HEK293 (cell line): Measurements from ENCODE around the gene SURF1.

Experiments
- BCL11B ChIP-seq: fragments of 450-650 bp; formaldehyde crosslinking; IDR thresholded peaks from 2 replicates; pipeline ENCODE4 v1.5.1; 2016; ENCODE audit warnings: low read depth, missing biosample characterization, missing genetic modification characterization
- EGR2 ChIP-seq: fragments of 450-650 bp; formaldehyde crosslinking; IDR thresholded peaks from 2 replicates; pipeline ENCODE4 v1.5.1; 2016; ENCODE audit warnings: low read depth, missing biosample characterization, missing genetic modification characterization
- GLI4 ChIP-seq: fragments of 450-650 bp; formaldehyde crosslinking; IDR thresholded peaks from 2 replicates; pipeline ENCODE4 v1.5.1; 2016; ENCODE audit warnings: missing biosample characterization, missing genetic modification characterization
- GLIS2 ChIP-seq: fragments of 450-650 bp; formaldehyde crosslinking; IDR thresholded peaks from 2 replicates; pipeline ENCODE4 v1.5.1; 2016; ENCODE audit warnings: missing biosample characterization, missing genetic modification characterization
- HOXC10 ChIP-seq: sonication (generic); formaldehyde crosslinking; IDR thresholded peaks from 2 replicates; pipeline ENCODE4 v1.8.1; 2023; ENCODE audit warnings: mild to moderate bottlenecking, missing genetic modification reagents
- KLF8 ChIP-seq: fragments of 450-650 bp; formaldehyde crosslinking; IDR thresholded peaks from 2 replicates; pipeline ENCODE4 v1.5.1; 2016; ENCODE audit warnings: missing biosample characterization, missing genetic modification characterization
- KLF9 ChIP-seq: fragments of 450-650 bp; formaldehyde crosslinking; IDR thresholded peaks from 2 replicates; pipeline ENCODE4 v1.5.1; 2016; ENCODE audit warnings: missing biosample characterization, missing genetic modification characterization, low read depth
- SCRT1 ChIP-seq: fragments of 450-650 bp; formaldehyde crosslinking; IDR thresholded peaks from 2 replicates; pipeline ENCODE4 v1.5.1; 2016; ENCODE audit warnings: missing biosample characterization, missing genetic modification characterization, borderline replicate concordance
- SP7 ChIP-seq: fragments of 450-650 bp; formaldehyde crosslinking; IDR thresholded peaks from 2 replicates; pipeline ENCODE4 v1.5.1; 2016; ENCODE audit warnings: missing biosample characterization, missing genetic modification characterization
- ZBTB1 ChIP-seq: fragments of 450-650 bp; formaldehyde crosslinking; IDR thresholded peaks from 2 replicates; pipeline ENCODE4 v1.5.1; 2016; ENCODE audit warnings: missing biosample characterization, missing genetic modification characterization
- ZBTB48 ChIP-seq: fragments of 450-650 bp; formaldehyde crosslinking; IDR thresholded peaks from 2 replicates; pipeline ENCODE4 v1.5.1; 2016; ENCODE audit warnings: missing biosample characterization, missing genetic modification characterization
- ZFHX2 ChIP-seq: fragments of 450-650 bp; formaldehyde crosslinking; conservative IDR thresholded peaks from 2 replicates; pipeline ENCODE4 v1.5.1; 2016; ENCODE audit warnings: missing biosample characterization, missing genetic modification characterization
- ZFP69B ChIP-seq: fragments of 450-650 bp; formaldehyde crosslinking; IDR thresholded peaks from 2 replicates; pipeline ENCODE4 v1.5.1; 2016; ENCODE audit warnings: missing biosample characterization, missing genetic modification characterization
- ZNF112 ChIP-seq: fragments of 450-650 bp; formaldehyde crosslinking; IDR thresholded peaks from 2 replicates; pipeline ENCODE4 v1.5.0; 2017; ENCODE audit warnings: missing biosample characterization, missing genetic modification characterization
- ZNF140 ChIP-seq: fragments of 450-650 bp; formaldehyde crosslinking; IDR thresholded peaks from 2 replicates; pipeline ENCODE4 v1.5.1; 2016; ENCODE audit warnings: missing biosample characterization, missing genetic modification characterization
- ZNF155 ChIP-seq: fragments of 450-650 bp; formaldehyde crosslinking; IDR thresholded peaks from 2 replicates; pipeline ENCODE4 v1.5.1; 2016; ENCODE audit warnings: missing biosample characterization, missing genetic modification characterization
- ZNF223 ChIP-seq: fragments of 450-650 bp; formaldehyde crosslinking; IDR thresholded peaks from 2 replicates; pipeline ENCODE4 v1.5.1; 2016; ENCODE audit warnings: missing biosample characterization, missing genetic modification characterization
- ZNF24 ChIP-seq: fragments of 450-650 bp; formaldehyde crosslinking; IDR thresholded peaks from 2 replicates; pipeline ENCODE4 v1.5.1; 2016; ENCODE audit warnings: missing biosample characterization, missing genetic modification characterization
- ZNF335 ChIP-seq: fragments of 450-650 bp; formaldehyde crosslinking; conservative IDR thresholded peaks from 2 replicates; pipeline ENCODE4 v1.5.1; 2016; ENCODE audit warnings: missing biosample characterization, missing genetic modification characterization
- ZNF341 ChIP-seq: fragments of 450-650 bp; formaldehyde crosslinking; IDR thresholded peaks from 2 replicates; pipeline ENCODE4; 2016; ENCODE audit warnings: low read depth, missing biosample characterization, missing genetic modification characterization
- ZNF416 ChIP-seq: fragments of 450-650 bp; formaldehyde crosslinking; IDR thresholded peaks from 2 replicates; pipeline ENCODE4 v1.5.1; 2016; ENCODE audit warnings: missing biosample characterization, missing genetic modification characterization
- ZNF423 ChIP-seq: fragments of 450-650 bp; formaldehyde crosslinking; IDR thresholded peaks from 2 replicates; pipeline ENCODE4 v1.5.1; 2016; ENCODE audit warnings: missing biosample characterization, missing genetic modification characterization
- ZNF555 ChIP-seq: fragments of 450-650 bp; formaldehyde crosslinking; conservative IDR thresholded peaks from 2 replicates; pipeline ENCODE4 v1.5.1; 2017; ENCODE audit warnings: missing biosample characterization, mild to moderate bottlenecking, missing genetic modification characterization, inconsistent platforms
- ZNF621 ChIP-seq: fragments of 450-650 bp; formaldehyde crosslinking; IDR thresholded peaks from 2 replicates; pipeline ENCODE4 v1.5.1; 2017; ENCODE audit warnings: missing biosample characterization, missing genetic modification characterization
- ZNF76 ChIP-seq: fragments of 450-650 bp; formaldehyde crosslinking; IDR thresholded peaks from 2 replicates; pipeline ENCODE4; 2016; ENCODE audit warnings: low read depth, missing biosample characterization, missing genetic modification characterization, borderline replicate concordance
- ZNF830 ChIP-seq: fragments of 450-650 bp; IDR thresholded peaks from 2 replicates; pipeline ENCODE4 v1.5.0; 2018; ENCODE audit warnings: missing biosample characterization, missing genetic modification characterization, low read depth, mild to moderate bottlenecking, moderate library complexity
- ZXDB ChIP-seq: fragments of 450-650 bp; formaldehyde crosslinking; IDR thresholded peaks from 2 replicates; pipeline ENCODE4 v1.5.1; 2016; ENCODE audit warnings: missing biosample characterization, missing genetic modification characterization
- TF ChIP-seq, protein P1 (sequence below): fragments of 450-650 bp; formaldehyde crosslinking; IDR thresholded peaks from 2 replicates; pipeline ENCODE4 v1.5.0; 2017; ENCODE audit warnings: missing biosample characterization, missing genetic modification characterization, borderline replicate concordance
- TF ChIP-seq, protein P2 (sequence below): fragments of 450-650 bp; formaldehyde crosslinking; IDR thresholded peaks from 2 replicates; pipeline ENCODE4 v1.5.1; 2016; ENCODE audit warnings: missing biosample characterization, missing genetic modification characterization
- TF ChIP-seq, protein P3 (sequence below): fragments of 450-650 bp; formaldehyde crosslinking; IDR thresholded peaks from 2 replicates; pipeline ENCODE4 v1.5.1; 2017; ENCODE audit warnings: missing biosample characterization, missing genetic modification characterization
- TF ChIP-seq, protein P4 (sequence below): fragments of 450-650 bp; formaldehyde crosslinking; IDR thresholded peaks from 2 replicates; pipeline ENCODE4 v1.5.1; 2016; ENCODE audit warnings: missing biosample characterization, missing genetic modification characterization
- TF ChIP-seq, protein P5 (sequence below): fragments of 450-650 bp; formaldehyde crosslinking; IDR thresholded peaks from 2 replicates; pipeline ENCODE4 v1.5.1; 2016; ENCODE audit warnings: missing biosample characterization, missing genetic modification characterization
- TF ChIP-seq, protein P6 (sequence below): fragments of 450-650 bp; formaldehyde crosslinking; IDR thresholded peaks from 2 replicates; pipeline ENCODE4 v1.5.1; 2016; ENCODE audit warnings: missing biosample characterization, missing genetic modification characterization

Gene SURF1

DNA sequence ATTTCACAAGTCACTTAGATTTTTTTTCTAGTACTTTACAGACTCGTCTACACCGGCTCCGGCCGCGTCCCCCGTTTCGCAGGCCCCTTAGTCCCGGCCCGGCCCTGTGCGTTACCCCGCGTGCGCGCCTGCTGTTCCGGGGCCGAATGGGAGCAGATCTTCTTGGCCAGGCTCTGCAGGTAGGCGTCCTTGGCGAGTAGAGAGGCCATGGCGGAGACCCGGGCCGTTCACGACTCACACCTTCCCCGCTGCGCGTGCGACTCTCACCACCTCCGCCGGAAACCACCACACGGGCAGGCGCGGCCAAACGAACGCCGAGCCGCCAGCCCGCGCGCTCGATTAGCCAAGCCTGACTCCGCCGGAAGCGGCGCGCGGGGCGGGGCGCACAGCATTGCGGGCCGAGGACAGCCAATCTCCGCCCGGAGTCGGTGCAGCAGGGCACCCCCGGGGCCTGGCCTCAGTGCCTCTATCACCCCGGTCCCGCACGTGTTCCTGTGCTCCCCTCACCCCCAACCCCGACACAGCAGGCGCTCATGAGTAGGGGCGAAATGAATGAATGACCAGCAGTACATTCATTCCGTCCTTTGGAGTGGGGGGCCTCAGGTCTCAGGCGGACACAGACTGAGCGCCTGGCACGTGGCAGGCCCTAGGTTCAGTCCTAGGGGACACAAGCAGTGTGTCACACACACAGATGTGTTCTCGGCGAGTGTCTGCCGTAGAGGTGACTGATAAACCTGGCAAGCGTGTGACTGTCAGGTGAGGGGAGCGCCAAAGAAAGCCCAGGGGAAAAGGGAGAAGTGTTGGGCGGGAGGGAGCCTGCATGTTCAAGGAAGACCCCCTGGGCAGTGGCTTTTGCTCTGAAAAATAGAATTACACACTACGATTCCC is 20.1 kb downstream of the SURF1 start, which contains the start of gene SURF6 (continued):
- TF ChIP-seq ZNF341 (tag by site-specific recombination) (no peak; the same call in 1 of the 2 replicates), ZNF140 (no peak), ZNF76 (tag by site-specific recombination) (peak; percentile 80; the same call in 1 of the 2 replicates), ZNF335 (peak; percentile 85), ZNF621 (no peak), ZNF223 (tag by site-specific recombination) (no peak), ZNF830 (tag by site-specific recombination) (no peak), ZNF416 (tag by site-specific recombination) (no peak), ZNF112 (tag by site-specific recombination) (no peak), SCRT1 (tag by site-specific recombination) (no peak), KLF9 (peak; percentile 80), ZNF24 (tag by site-specific recombination) (peak; percentile 93), ZFP69B (tag by site-specific recombination) (peak; percentile 88), ZBTB48 (tag by site-specific recombination) (no peak; the same call in 1 of the 2 replicates), ZFHX2 (tag by site-specific recombination) (peak; percentile 67), ZNF423 (tag by site-specific recombination) (peak; percentile 73; the same call in 1 of the 2 replicates), ZNF555 (tag by site-specific recombination) (no peak), GLIS2 (tag by site-specific recombination) (peak; percentile 95), KLF8 (tag by site-specific recombination) (peak; percentile 90; the same call in 1 of the 2 replicates), EGR2 (tag by site-specific recombination) (peak; percentile 74), HOXC10 (CRISPR knock-in tag) (no peak), ZXDB (tag by site-specific recombination) (peak; percentile 96), ZNF155 (no peak), BCL11B (peak; percentile 58; the same call in 1 of the 2 replicates), GLI4 (tag by site-specific recombination) (no peak), SP7 (tag by site-specific recombination) (peak; percentile 91), ZBTB1 (peak; percentile 84)
- TF ChIP-seq, protein P1, sequence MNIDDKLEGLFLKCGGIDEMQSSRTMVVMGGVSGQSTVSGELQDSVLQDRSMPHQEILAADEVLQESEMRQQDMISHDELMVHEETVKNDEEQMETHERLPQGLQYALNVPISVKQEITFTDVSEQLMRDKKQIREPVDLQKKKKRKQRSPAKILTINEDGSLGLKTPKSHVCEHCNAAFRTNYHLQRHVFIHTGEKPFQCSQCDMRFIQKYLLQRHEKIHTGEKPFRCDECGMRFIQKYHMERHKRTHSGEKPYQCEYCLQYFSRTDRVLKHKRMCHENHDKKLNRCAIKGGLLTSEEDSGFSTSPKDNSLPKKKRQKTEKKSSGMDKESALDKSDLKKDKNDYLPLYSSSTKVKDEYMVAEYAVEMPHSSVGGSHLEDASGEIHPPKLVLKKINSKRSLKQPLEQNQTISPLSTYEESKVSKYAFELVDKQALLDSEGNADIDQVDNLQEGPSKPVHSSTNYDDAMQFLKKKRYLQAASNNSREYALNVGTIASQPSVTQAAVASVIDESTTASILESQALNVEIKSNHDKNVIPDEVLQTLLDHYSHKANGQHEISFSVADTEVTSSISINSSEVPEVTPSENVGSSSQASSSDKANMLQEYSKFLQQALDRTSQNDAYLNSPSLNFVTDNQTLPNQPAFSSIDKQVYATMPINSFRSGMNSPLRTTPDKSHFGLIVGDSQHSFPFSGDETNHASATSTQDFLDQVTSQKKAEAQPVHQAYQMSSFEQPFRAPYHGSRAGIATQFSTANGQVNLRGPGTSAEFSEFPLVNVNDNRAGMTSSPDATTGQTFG (tag by site-specific recombination): no peak
- TF ChIP-seq, protein P2, sequence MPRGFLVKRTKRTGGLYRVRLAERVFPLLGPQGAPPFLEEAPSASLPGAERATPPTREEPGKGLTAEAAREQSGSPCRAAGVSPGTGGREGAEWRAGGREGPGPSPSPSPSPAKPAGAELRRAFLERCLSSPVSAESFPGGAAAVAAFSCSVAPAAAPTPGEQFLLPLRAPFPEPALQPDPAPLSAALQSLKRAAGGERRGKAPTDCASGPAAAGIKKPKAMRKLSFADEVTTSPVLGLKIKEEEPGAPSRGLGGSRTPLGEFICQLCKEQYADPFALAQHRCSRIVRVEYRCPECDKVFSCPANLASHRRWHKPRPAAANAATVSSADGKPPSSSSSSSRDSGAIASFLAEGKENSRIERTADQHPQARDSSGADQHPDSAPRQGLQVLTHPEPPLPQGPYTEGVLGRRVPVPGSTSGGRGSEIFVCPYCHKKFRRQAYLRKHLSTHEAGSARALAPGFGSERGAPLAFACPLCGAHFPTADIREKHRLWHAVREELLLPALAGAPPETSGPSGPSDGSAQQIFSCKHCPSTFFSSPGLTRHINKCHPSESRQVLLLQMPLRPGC: peak; percentile 88; the same call in 1 of the 2 replicates
- TF ChIP-seq, protein P3, sequence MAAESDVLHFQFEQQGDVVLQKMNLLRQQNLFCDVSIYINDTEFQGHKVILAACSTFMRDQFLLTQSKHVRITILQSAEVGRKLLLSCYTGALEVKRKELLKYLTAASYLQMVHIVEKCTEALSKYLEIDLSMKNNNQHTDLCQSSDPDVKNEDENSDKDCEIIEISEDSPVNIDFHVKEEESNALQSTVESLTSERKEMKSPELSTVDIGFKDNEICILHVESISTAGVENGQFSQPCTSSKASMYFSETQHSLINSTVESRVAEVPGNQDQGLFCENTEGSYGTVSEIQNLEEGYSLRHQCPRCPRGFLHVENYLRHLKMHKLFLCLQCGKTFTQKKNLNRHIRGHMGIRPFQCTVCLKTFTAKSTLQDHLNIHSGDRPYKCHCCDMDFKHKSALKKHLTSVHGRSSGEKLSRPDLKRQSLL: peak; percentile 89
- TF ChIP-seq, protein P4, sequence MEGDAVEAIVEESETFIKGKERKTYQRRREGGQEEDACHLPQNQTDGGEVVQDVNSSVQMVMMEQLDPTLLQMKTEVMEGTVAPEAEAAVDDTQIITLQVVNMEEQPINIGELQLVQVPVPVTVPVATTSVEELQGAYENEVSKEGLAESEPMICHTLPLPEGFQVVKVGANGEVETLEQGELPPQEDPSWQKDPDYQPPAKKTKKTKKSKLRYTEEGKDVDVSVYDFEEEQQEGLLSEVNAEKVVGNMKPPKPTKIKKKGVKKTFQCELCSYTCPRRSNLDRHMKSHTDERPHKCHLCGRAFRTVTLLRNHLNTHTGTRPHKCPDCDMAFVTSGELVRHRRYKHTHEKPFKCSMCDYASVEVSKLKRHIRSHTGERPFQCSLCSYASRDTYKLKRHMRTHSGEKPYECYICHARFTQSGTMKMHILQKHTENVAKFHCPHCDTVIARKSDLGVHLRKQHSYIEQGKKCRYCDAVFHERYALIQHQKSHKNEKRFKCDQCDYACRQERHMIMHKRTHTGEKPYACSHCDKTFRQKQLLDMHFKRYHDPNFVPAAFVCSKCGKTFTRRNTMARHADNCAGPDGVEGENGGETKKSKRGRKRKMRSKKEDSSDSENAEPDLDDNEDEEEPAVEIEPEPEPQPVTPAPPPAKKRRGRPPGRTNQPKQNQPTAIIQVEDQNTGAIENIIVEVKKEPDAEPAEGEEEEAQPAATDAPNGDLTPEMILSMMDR (tag by site-specific recombination): no peak
- TF ChIP-seq, protein P5, sequence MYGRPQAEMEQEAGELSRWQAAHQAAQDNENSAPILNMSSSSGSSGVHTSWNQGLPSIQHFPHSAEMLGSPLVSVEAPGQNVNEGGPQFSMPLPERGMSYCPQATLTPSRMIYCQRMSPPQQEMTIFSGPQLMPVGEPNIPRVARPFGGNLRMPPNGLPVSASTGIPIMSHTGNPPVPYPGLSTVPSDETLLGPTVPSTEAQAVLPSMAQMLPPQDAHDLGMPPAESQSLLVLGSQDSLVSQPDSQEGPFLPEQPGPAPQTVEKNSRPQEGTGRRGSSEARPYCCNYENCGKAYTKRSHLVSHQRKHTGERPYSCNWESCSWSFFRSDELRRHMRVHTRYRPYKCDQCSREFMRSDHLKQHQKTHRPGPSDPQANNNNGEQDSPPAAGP: peak; percentile 97
- TF ChIP-seq, protein P6, sequence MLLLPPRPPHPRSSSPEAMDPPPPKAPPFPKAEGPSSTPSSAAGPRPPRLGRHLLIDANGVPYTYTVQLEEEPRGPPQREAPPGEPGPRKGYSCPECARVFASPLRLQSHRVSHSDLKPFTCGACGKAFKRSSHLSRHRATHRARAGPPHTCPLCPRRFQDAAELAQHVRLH (tag by site-specific recombination): peak; percentile 89
